ENCODE data around the gene TMC4. TPM values are rescaled to one million over a fixed set of nuclear protein-coding genes. Genes with fewer than 3 reads are reported as not detected.

The TMC4 gene
- total RNA-seq, 1 experiment from 2014 or later = 175 TPM

- peak within 1 kb of the TSS; percentile 83 for H3K4me3 ChIP-seq
- H3K4me2 ChIP-seq = peak within 1 kb of the TSS; percentile 97
- peak in 1 of 2 experiments; percentile 32 for DNase-seq
- POLR2A ChIA-PET (ENCODE audit: unreplicated experiment) = interaction anchor here (0.5 to 1.7 kb wide), 16 partner anchors 15 to 1873 kb away, joined by 3 to 36 read pairs (median 6); partner anchors contain the start of genes LENG1, MBOAT7, MYADM and PRPF31
- H3K9me2 ChIP-seq (ENCODE audit: insufficient read depth) = no peaks in the 10 kb centered on the region
- H3K27me3 ChIP-seq (ENCODE audit: insufficient read depth, low read depth) = no peaks in the 10 kb centered on the region
- H3K9me3 ChIP-seq (ENCODE audit: insufficient read depth, low read depth) = no peaks in the 10 kb centered on the region
- intact Hi-C loops (cut with micrococcal nuclease; ENCODE audit: unreplicated experiment) = loop anchor here (1.0 to 2.0 kb wide), 7 partner anchors 21 to 310 kb away; partner anchors contain the start of genes LENG1, MYADM and NDUFA3
- H3K4me1 ChIP-seq (replicated peaks; ENCODE audit: insufficient read depth) = peaks cover 26% of the 10 kb centered on the region; the same call in 1 of the 2 replicates
- H3K79me2 ChIP-seq (ENCODE audit: low read depth) = peaks cover 52% of the 10 kb centered on the region
- H2AFZ ChIP-seq = peak within 1 kb of the TSS; percentile 90
- H3K27ac ChIP-seq = peak within 1 kb of the TSS; percentile 82
- CTCF ChIA-PET = interaction anchor here (0.5 to 1.4 kb wide), 6 partner anchors 51 to 345 kb away, joined by 4 to 21 read pairs (median 8); partner anchors contain the start of gene MBOAT7
- peaks cover 14% of the 10 kb centered on the region for H3K36me3 ChIP-seq (ENCODE audit: low read depth)
- H3F3A ChIP-seq (ENCODE audit: insufficient read depth, low read depth) = peaks cover 17% of the 10 kb centered on the region
- TF ChIP-seq CTCF (conservative IDR thresholded peaks at IDR 0.05) (no peak; the same call in 1 of the 2 replicates), EZH2 (IDR thresholded peaks at IDR 0.05; ENCODE audit: low read depth) (no peak)
- peaks cover 41% of the 10 kb centered on the region for H4K20me1 ChIP-seq (ENCODE audit: insufficient read depth)
- no TSS peak for BruUV-seq (replicated peaks)
These were observed 35.1 kb downstream of the TMC4 start, which contains the start of gene CNOT3 for GRCh38 chr19:54137699-54138488. Gene CNOT3, plus strand, starts transcription at chr19:54137762. Its CDS starts 5,217 bp downstream, at chr19:54142979.

- H3K4me2 ChIP-seq = peak overlapping the region; percentile 97
- peak overlapping the region; percentile 83 for H3K4me3 ChIP-seq
- peaks cover 35% of the 10 kb centered on the region for H4K20me1 ChIP-seq (ENCODE audit: insufficient read depth)
- peaks cover 26% of the 10 kb centered on the region; the same call in 1 of the 2 replicates for H3K4me1 ChIP-seq (replicated peaks; ENCODE audit: insufficient read depth)
- BruUV-seq (replicated peaks) = no TSS peak
- peaks cover 23% of the 10 kb centered on the region for H3F3A ChIP-seq (ENCODE audit: insufficient read depth, low read depth)
- peak overlapping the region; percentile 82 for H3K27ac ChIP-seq
- ChIA-PET POLR2A (ENCODE audit: unreplicated experiment) (interaction anchor here (0.5 to 1.7 kb wide), 31 partner anchors 11 to 1872 kb away, joined by 3 to 36 read pairs (median 6); partner anchors contain the start of genes LENG1, LENG8, MBOAT7 and MYADM), CTCF (interaction anchor here (0.5 to 1.4 kb wide), 9 partner anchors 52 to 344 kb away, joined by 3 to 21 read pairs (median 7); partner anchors contain the start of gene MBOAT7)
- H3K36me3 ChIP-seq (ENCODE audit: low read depth) = peaks cover 8% of the 10 kb centered on the region
- no peaks in the 10 kb centered on the region for H3K9me3 ChIP-seq (ENCODE audit: insufficient read depth, low read depth)
- peak; percentile 100 for DNase-seq
- peaks cover 44% of the 10 kb centered on the region for H3K79me2 ChIP-seq (ENCODE audit: low read depth)
- H3K27me3 ChIP-seq (ENCODE audit: insufficient read depth, low read depth) = no peaks in the 10 kb centered on the region
- no peaks in the 10 kb centered on the region for H3K9me2 ChIP-seq (ENCODE audit: insufficient read depth)
- intact Hi-C loops (cut with micrococcal nuclease; ENCODE audit: unreplicated experiment) = loop anchor here (1.0 to 2.0 kb wide), 7 partner anchors 22 to 311 kb away; partner anchors contain the start of genes LENG1, MYADM and NDUFA3
- no peak for TF ChIP-seq CTCF (conservative IDR thresholded peaks at IDR 0.05)
- TF ChIP-seq EZH2 (IDR thresholded peaks at IDR 0.05; ENCODE audit: low read depth) = no peak
- peak overlapping the region; percentile 90 for H2AFZ ChIP-seq
These were observed 35.9 kb downstream of the TMC4 start for GRCh38 chr19:54136864-54137698.

All from PC-9 (cell line).